Inflammatory macrophage treated with lipopolysaccharide for 1 hour (primary cell): ENCODE measurements around the gene THAP7.

Experiments used
- DNase-seq, 2 donors: peaks; one replicate each; pipeline ENCODE4 v3.0.0-alpha.2; 2020 to 2022

THAP7 gene

DNA sequence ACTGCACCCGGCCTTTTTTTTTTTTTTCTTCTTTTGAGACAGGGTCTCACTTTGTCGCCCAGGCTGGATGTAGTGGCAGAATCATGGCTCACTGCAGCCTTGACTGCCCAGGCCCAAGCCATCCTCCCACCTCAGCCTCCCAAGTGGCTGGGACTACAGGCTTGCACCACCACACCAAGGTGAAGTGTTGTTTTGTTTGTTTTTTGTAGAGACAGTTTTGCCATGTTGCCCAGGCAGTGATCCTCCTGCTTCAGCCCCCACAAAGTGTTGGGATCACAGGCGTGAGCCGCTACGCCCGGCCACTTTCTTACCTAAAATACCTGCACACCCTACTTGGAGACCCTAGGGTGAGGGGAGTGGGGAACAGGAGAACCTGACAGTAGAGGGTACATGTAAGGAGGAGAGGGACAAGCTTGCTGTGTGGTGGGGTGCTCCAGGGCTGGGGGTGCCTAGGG, 39.4 kb downstream of the THAP7 start:
- DNase-seq = no peak

DNA sequence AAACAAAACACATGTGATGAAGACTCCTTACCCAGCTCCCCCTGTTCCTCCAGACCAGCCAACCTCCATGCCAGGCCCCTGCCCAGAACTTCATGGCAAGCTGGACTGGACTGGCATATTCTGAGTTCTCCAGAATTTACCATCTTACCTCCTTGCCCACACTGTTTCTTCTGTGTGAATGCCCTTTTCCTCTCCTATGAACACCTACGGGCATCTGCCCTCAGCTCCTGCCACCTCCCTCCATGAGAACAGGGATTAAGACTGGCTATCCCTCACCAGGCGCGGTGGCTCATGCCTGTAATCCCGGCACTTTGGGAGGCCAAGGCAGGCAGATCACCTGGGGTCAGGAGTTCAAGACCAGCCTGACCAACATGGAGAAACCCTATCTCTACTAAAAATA, 41.3 kb downstream of the THAP7 start:
- no peak for DNase-seq

DNA sequence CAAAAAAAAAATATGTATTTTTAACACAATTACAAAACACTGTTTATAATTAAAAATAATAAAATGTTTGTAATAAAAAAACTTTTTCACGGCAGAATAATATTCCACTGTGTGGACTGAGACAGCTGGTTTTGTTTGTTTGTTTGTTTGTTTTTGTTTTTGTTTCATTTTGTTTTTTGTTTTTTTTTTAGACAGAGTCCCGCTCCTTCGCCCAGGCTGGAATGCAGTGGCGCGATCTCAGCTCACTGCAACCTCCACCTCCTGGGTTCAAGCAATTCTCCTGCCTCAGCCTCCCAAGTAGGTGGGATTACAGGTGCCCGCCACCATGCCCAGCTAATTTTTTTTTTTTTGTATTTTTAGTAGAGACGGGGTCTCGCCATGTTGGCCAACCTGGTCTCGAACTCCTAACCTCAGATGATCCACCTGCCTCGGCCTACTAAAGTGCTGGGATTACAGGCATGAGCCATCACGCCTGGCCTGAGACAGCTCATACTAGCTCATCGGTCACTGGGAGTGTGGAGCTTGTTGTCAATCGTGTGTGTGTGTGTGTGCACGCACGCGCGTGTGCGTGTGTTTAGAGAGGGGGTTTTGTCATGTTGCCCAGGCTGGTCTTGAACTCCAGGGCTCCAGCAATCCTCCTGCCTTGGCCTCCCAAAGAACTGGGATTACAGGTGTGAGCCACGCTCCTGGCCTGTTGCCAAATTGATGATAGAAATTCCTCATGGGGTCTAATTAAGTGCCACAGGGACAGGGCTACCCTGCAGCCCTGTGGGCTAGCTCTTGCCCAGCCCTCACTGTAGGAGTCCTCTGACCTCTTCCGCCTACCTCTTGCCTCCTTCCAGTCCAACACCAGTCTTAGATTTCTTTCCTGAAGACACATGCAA, 42.1 kb downstream of the THAP7 start:
- no peak for DNase-seq

DNA sequence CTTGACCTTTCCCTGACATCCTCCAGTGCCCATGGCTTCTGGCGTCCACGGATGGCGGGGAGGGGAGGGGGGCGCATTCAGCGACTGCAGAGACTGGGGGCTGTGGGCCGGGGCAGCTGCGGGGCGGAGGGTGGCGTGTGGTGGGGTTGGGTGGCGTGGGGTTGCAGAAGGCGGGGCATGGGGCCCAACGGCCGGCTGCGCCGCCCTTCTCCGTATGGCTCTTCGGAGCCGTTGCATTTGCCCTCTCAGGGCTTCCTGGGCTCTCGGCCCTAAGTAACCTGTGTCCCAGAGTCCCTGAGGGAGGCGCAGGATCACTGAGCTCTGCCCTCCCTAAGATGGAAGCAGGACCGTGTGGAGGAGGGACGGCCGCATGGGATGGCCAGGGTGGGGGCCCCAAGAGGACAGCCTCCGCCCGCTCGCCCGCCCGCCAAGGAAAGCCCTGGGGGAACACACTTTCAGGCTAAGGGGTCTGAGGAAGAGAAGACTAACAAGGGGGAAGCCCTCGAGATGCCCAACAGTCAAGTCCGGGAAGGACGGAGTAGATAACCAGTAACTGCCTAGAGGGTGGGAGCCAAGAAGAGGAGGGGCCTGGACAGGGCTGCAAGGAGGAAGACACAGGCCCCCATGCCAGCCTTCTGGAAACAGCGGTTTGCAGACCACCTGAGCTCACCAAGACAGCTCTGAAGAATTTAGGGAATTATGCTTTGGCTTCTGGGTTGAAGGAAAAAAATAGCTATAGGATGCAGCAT, 44.1 kb downstream of the THAP7 start:
- peak; percentile 39 to 42 for DNase-seq

DNA sequence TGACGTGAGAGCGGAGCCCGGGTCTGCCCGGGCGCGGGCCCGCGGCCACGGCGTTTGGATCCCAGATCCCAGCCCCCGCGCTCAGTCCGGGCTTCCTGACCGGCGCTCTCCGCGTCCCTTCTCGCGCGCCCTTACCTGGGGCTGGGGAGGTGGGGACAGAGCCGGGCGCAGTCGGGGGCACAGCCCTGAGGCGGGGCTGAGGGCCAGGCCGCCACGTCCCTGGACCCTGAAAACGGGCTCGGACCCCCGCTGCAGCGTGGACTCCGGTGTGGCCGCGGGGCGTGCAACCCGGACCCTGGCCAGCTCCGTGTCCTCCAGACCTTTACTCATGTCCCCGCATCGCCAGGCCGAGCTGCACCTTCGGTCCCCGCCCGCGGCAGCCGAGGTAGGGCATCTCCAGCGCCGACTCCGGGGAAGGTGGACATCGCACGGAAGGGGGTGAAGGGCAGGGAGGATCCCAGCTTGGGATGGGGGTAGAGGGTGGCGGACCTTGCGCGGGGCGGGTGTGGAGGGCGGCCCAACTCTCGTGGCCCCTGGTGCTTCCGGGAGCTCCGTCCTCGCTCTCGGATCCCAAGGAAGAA, 44.7 kb downstream of the THAP7 start:
- no peak for DNase-seq

DNA sequence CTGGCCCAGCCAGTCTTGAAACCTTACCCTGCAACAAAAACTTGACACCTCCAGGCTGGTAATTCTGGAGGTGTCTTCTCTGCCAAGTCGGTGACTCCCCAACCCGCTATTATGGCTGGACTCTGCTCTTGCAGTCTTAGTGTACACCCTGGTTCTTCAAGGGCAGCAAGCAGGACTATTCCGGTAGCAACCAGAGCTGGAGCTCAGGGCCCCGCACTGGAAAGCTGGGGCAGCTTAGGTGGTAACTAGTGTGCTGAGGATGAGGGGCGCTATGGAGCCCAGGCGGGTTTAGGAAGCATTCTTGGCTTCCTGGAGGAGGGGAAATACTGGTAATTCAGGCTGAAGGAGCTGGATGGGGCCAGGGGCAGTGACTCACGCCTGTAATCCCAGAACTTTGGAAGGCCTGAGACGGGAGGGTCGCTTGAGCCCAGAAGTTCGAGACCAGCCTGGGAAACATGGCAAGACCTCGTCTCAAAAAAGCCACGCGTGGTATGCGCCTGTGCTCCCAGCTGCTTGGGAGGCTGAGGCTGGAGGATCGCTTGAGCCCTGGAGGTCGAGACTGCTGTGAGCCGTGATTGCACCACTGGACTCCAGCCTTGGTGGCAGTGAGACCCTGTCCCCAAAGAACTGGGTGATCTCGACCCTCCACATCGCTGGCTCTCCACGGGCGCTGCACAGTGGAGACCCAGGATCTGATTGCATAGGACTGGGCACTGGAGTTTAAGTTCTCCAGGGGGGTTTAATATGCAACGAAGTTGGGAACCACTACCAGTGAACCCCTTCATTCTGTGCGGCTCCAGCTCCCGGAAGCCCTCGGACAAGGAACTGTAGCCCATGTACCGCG, 45.4 kb downstream of the THAP7 start:
- DNase-seq = peak in 1 of 2 donors; percentile 34

DNA sequence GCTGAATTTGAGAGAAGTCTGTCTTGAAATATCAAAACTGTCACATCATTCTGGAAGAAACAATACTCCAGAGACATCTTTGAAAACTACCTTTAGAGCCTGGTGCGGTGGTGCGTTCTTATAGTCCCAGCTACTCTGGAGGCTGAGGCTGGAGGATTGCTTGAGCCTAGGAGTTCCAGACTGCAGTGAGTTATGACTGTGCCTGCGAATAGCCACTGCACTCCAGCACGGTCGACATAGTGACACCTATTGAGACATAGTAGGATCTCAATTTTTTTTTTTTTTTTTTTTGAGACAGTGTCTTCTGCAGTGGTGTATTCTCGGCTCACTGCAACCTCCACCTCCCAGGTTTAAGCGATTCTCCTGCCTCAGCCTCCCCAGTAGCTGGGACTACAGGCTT, 46.4 kb downstream of the THAP7 start:
- no peak for DNase-seq

DNA sequence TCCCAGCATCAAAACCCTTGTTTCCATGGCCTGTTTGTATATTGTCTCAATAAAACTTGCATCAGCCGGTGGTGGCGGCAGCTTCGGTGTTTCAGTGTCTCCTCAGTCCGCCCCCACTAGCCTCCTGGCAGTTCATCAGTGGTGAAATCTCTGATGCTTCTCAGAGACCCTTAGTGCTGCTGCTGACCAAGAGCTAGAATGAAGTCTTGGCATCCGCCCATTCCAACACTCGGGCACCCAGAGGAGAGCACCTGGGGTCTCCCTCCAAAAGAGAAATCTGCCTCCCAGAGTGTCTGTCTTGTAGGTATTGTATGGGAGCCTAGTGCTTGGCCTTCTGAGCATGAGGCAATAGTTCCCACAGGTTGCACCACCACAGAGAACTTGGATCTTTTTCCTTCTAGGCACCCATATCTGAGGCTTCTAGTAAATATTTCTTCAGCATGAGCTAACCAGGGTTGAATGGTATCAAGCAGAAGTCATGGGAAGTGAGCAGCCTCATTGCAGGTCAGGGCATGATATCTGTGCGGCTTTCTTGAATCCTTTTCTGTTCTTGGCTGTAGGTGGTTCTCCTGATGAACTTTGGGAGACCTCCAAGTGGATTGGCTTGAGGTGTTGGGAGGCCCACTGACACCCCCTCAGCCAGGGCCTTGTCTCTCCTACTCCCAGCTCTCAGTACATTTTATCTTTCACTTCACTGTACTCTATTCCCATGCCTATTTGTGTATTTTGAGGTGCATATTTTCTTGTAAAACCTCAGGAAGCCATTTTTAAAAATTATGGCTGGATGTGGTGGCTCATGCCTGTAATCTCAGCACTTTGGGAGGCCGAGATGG, 48.0 kb downstream of the THAP7 start:
- DNase-seq = peak in 1 of 2 donors; percentile 24

DNA sequence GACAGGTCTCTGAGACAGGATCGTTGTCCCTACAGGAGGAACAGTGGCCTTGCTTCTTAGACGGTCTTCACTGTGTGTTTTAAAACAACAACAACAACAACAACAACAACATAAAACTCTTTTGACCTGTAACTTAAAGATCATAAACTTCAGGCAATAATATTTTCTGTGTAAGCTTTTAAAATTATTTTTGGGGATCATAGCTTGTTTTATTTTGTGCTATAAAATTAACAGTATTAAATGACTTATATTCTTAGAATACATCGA, 48.6 kb downstream of the THAP7 start:
- DNase-seq = no peak

DNA sequence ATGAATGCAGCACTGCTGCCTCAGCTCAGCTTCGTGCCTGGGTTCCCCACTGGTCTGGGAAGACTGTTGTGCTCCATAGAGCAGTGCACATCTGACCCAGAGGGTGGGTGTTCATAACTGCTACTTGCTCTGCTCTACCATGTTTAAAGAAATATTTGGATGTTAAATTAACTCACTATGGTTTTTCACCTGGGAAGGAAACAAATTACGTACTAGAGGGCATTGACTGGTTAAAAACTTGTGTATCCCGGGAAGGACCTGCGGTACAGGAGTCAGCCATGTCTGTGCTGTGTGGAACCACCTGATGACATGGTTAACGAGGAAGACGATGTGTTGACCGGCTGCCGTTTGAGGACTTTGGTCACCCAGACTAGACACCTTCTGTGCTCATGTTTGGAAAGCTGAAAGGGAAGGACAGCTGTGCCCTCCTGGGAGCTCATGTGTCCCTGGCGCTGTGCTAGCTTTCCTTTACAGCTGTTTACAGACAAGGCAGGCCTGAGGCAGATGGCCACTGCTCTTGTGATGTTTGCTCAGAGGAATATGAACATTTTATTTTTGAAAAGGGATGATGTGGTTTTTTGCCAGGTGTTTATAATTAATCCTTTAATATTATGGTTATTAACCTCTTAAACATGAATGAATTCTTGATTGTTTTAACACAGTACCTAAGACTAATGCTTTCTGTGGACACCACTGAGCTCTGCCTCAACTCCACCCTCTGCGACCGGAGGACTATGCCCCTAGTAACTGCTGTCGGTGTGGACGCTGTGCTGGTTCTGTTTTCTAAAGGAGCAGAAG, 49.2 kb downstream of the THAP7 start:
- no peak for DNase-seq

DNA sequence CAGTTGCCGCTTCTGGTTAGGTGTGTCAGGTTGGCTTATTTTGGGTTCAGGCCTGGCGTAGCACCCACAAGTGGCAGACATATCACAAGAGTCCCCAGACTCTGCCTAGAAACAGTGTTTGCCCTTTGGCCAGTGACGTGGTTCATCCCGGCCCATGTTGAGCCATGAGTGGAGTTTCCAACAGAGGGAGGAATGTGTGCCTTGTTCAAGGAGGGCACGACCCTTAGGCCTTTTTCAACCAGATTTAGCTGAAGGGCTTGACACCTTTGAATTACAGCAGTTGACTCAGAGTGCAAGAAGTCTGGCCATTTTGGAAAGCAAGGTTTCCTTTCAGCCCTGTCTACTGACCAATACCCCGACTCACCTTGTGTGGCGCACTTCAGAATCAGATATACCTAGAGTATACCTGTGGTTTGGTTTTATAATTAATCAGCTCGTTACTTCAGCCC, 50.0 kb downstream of the THAP7 start:
- DNase-seq = no peak

DNA sequence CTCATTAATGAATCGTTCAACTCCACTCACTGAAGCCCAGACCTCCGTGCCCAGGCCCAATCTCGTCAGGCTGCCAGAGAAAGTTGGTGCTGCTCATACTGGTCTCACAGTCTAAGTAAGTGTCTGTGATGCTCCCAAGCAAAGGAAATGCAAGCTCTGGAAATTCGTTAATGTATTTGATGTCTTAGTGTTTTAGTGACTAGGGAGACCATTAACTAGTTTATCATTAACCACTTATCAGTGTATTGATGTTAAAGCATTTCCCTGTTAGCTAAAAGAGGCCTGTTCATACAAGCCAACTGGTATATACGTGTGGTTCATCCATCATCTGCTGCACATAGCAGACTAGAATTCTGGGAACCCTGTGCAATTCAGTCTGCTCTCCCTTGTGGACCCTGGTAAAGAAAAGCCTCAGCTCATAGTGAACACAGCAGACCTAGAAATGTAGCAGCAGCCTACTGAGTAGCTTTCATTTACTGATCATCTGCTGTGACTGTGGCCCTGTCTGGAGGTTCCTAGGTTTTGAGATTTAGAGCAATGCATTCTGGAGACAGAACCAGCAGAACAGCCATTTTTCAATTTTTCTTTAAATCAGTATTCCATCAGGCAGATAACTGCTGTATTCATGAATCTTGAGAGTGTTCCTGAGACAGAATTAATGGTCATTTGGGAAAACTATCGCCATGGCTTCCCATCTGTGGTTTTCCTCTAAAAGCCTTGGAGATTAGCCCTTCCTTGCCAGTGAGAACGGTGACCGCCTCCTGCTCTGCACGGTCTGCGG, 50.6 kb downstream of the THAP7 start:
- DNase-seq = no peak

DNA sequence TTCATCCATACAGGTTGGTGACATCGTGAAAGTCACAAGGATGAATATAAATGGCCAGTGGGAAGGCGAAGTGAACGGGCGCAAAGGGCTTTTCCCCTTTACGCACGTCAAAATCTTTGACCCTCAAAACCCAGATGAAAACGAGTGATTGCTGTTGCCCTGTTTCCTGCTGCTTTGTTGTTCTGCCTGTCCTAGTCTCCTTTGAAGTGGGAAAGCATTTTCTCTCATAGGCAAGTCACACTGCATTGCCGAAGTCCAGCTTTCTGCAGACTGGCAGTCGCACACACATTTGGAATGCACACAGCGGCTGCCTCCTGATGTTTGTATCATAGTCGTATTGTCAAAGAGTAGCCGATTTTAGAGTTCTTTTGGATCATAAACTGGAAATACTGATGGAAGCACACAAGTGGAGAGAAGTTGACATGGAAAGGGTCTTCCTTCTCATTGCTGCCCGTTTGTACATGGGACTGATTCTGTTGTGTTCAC, 52.2 kb downstream of the THAP7 start:
- DNase-seq = no peak
